ENCODE data around the gene EFCAB11. TPM values are rescaled to one million over a fixed set of nuclear protein-coding genes. Genes with fewer than 3 reads are reported as not detected.
A peak's percentile ranks its signal among the peaks of the same experiment; 100 is the strongest.

EFCAB11 gene
- total RNA-seq, 2 experiments from 2014 or later = 0.36 to 0.47 TPM

GRCh38 chr14:89953602-89954001, 928 bp downstream of the EFCAB11 start:
- Mint-ChIP-seq H3K4me1 (ENCODE audit: low read depth) (peaks cover 33% of the 10 kb centered on the region), H3K36me3 (ENCODE audit: low read depth) (peaks cover 35% of the 10 kb centered on the region), H3K9me3 (no peaks in the 10 kb centered on the region), H3K27ac (peak overlapping the region; percentile 99), H3K27me3 (no peaks in the 10 kb centered on the region), H3K4me3 (peak overlapping the region; percentile 88)
- ATAC-seq (ENCODE audit: poor library complexity) (no peak), DNase-seq (no peak)
- ChIA-PET CTCF (interaction anchor here (3.5 kb wide), 1 partner anchor 19 kb away, joined by 14 read pairs; no protein-coding TSS in a partner anchor), POLR2A (interaction anchor here (0.9 kb wide), 1 partner anchor 14 kb away, joined by 4 read pairs; no protein-coding TSS in a partner anchor)
- H3K4me1 ChIP-seq (ENCODE audit: insufficient read depth, low read length) = peaks cover 38% of the 10 kb centered on the region
- no peak overlapping the region for H3K27ac ChIP-seq (ENCODE audit: low read depth in 1 of 2, low read length in 2 of 2)
- H3K36me3 ChIP-seq (ENCODE audit: insufficient read depth, low read length) = peaks cover 11% of the 10 kb centered on the region
- intact Hi-C loops (cut with DNase I, micrococcal nuclease) = loop anchor here (1.0 to 10.0 kb wide), 9 partner anchors 329 to 1389 kb away; partner anchors contain the start of genes CALM1 (in 1 of the 2), EML5 (in 1 of the 2), TTC8 (in 1 of the 2) and ZC3H14 (in 1 of the 2)
- H3K4me3 ChIP-seq (ENCODE audit: low read length) = no peak overlapping the region
- TF ChIP-seq, protein P1, sequence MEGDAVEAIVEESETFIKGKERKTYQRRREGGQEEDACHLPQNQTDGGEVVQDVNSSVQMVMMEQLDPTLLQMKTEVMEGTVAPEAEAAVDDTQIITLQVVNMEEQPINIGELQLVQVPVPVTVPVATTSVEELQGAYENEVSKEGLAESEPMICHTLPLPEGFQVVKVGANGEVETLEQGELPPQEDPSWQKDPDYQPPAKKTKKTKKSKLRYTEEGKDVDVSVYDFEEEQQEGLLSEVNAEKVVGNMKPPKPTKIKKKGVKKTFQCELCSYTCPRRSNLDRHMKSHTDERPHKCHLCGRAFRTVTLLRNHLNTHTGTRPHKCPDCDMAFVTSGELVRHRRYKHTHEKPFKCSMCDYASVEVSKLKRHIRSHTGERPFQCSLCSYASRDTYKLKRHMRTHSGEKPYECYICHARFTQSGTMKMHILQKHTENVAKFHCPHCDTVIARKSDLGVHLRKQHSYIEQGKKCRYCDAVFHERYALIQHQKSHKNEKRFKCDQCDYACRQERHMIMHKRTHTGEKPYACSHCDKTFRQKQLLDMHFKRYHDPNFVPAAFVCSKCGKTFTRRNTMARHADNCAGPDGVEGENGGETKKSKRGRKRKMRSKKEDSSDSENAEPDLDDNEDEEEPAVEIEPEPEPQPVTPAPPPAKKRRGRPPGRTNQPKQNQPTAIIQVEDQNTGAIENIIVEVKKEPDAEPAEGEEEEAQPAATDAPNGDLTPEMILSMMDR (IDR thresholded peaks at IDR 0.05) = no peak
- H3K9me3 ChIP-seq (ENCODE audit: control insufficient read depth in 1 of 2, insufficient read depth in 1 of 2, low read length in 2 of 2) = no peaks in the 10 kb centered on the region
- H3K27me3 ChIP-seq (ENCODE audit: control insufficient read depth in 1 of 2, insufficient read depth in 2 of 2, low read length in 2 of 2) = no peaks in the 10 kb centered on the region

- Histone ChIP-seq H3K9me3 (ENCODE audit: control insufficient read depth in 1 of 2, insufficient read depth in 1 of 2, low read length in 2 of 2) (no peaks in the 10 kb centered on the region), H3K4me1 (ENCODE audit: insufficient read depth, low read length) (peaks cover 27% of the 10 kb centered on the region), H3K36me3 (ENCODE audit: insufficient read depth, low read length) (peaks cover 5% of the 10 kb centered on the region), H3K27me3 (ENCODE audit: control insufficient read depth in 1 of 2, insufficient read depth in 2 of 2, low read length in 2 of 2) (no peaks in the 10 kb centered on the region), H3K4me3 (ENCODE audit: low read length) (no peak overlapping the region), H3K27ac (ENCODE audit: low read depth in 1 of 2, low read length in 2 of 2) (no peak overlapping the region)
- CTCF ChIA-PET = interaction anchor here (0.6 kb wide), 1 partner anchor 417 kb away, joined by 3 read pairs; no protein-coding TSS in a partner anchor
- Mint-ChIP-seq H3K36me3 (ENCODE audit: low read depth) (peaks cover 25% of the 10 kb centered on the region), H3K9me3 (no peaks in the 10 kb centered on the region), H3K4me3 (no peak overlapping the region), H3K27ac (no peak overlapping the region), H3K4me1 (ENCODE audit: low read depth) (peaks cover 24% of the 10 kb centered on the region), H3K27me3 (no peaks in the 10 kb centered on the region)
- DNase-seq (no peak), ATAC-seq (ENCODE audit: poor library complexity) (no peak)
- POLR2A ChIA-PET = no interaction called here
- TF ChIP-seq, protein P1 (IDR thresholded peaks at IDR 0.05) = no peak
- intact Hi-C loops (cut with DNase I, micrococcal nuclease) = loop anchor here (5.0 to 10.0 kb wide), 7 partner anchors 328 to 1388 kb away; partner anchors contain the start of genes CALM1 (in 1 of the 2), TTC8 (in 1 of the 2) and ZC3H14 (in 1 of the 2)
These were observed 2.0 kb downstream of the EFCAB11 start for GRCh38 chr14:89952576-89952975.

DNA sequence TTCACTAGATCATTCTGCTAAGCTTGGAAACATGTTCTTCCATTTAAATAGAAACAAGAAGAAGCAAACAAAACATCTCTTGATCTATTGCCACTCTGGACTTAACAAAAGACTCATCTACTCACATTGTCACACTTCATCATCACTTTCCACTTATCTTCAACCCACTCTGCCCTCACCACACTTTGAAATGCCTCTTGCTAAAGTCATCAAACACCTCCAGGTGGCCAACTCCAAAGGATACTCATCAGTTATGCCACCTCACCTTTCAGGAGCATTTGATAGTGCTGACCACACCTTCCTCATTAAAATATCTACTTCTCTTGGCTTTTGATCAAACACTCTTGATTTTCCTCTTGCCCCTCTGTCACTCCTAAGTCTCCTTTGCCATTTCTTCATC, 7.2 kb downstream of the EFCAB11 start:
- Mint-ChIP-seq H3K4me1 (ENCODE audit: low read depth) (no peaks in the 10 kb centered on the region), H3K4me3 (no peak overlapping the region), H3K27ac (no peak overlapping the region), H3K27me3 (no peaks in the 10 kb centered on the region), H3K9me3 (no peaks in the 10 kb centered on the region), H3K36me3 (ENCODE audit: low read depth) (no peaks in the 10 kb centered on the region)
- POLR2A ChIA-PET = interaction anchor here (1.2 kb wide), 1 partner anchor 9 kb away, joined by 3 read pairs; no protein-coding TSS in a partner anchor
- Histone ChIP-seq H3K4me1 (ENCODE audit: insufficient read depth, low read length) (no peaks in the 10 kb centered on the region), H3K27me3 (ENCODE audit: control insufficient read depth in 1 of 2, insufficient read depth in 2 of 2, low read length in 2 of 2) (no peaks in the 10 kb centered on the region), H3K27ac (ENCODE audit: low read depth in 1 of 2, low read length in 2 of 2) (no peak overlapping the region), H3K4me3 (ENCODE audit: low read length) (no peak overlapping the region), H3K36me3 (ENCODE audit: insufficient read depth, low read length) (no peaks in the 10 kb centered on the region), H3K9me3 (ENCODE audit: control insufficient read depth in 1 of 2, insufficient read depth in 1 of 2, low read length in 2 of 2) (no peaks in the 10 kb centered on the region)
- intact Hi-C loops (cut with DNase I, micrococcal nuclease) = loop anchor here in 1 of 2 experiments (10.0 kb wide), 1 partner anchor 747 kb away; no protein-coding TSS in a partner anchor
- DNase-seq (no peak), ATAC-seq (ENCODE audit: poor library complexity) (no peak)
- TF ChIP-seq, protein P1 (IDR thresholded peaks at IDR 0.05) = no peak
- CTCF ChIA-PET = no interaction called here
